Measurements from ENCODE around the gene ATG5. TPM values are rescaled to one million over a fixed set of nuclear protein-coding genes. Genes with fewer than 3 reads are reported as not detected.

The ATG5 gene
- total RNA-seq, 2 experiments from 2014 or later: 18.8 to 31.1 TPM

DNA sequence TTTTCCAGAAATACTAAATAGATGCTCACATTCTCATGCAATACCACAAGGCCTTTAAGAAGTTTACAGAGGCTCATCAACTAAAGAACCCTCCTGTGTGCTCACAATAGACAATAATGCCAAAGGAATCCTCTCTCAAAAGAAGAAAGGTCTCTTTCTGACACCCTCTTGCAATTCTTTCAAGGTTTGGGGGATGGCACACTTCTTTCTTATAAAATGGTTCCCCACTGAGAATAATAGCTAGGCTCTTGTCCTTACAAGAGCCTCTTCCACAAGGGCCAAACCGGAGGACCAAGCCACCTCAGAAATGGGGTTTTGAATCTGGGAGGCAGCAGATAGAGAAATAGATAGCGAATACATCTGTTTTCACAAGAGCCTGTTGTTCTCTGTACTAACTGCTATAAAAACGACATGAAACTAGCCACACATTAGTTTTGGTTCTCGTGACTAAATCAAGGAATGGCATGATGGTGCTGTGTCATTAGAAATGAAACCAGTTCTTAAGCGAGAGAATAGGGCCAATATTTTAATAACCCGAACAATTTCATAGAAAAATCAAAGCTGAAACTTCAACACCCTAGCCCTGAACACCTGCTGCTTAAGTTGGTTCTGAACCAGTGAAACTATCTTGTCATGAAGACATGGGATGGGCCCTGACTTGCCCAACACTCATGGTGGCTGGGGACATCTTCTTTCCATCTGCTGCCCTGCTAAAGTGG lies 158.3 kb downstream of the ATG5 start:
- H3K9me3 ChIP-seq (ENCODE audit: low read length): no peaks in the 10 kb centered on the region
- POLR2A ChIA-PET: interaction anchor here (0.6 to 3.0 kb wide), 9 partner anchors 9 to 1526 kb away, joined by 3 to 18 read pairs (median 3); no protein-coding TSS in a partner anchor
- H3K36me3 ChIP-seq (ENCODE audit: insufficient read depth, low read length): no peaks in the 10 kb centered on the region
- peaks cover 58% of the 10 kb centered on the region for H3K4me1 ChIP-seq (ENCODE audit: insufficient read depth, low read length, poor library complexity, severe bottlenecking)
- H3K4me3 ChIP-seq (ENCODE audit: low read depth, low read length, poor library complexity, severe bottlenecking): peak overlapping the region; percentile 3
- TF ChIP-seq, protein P1, sequence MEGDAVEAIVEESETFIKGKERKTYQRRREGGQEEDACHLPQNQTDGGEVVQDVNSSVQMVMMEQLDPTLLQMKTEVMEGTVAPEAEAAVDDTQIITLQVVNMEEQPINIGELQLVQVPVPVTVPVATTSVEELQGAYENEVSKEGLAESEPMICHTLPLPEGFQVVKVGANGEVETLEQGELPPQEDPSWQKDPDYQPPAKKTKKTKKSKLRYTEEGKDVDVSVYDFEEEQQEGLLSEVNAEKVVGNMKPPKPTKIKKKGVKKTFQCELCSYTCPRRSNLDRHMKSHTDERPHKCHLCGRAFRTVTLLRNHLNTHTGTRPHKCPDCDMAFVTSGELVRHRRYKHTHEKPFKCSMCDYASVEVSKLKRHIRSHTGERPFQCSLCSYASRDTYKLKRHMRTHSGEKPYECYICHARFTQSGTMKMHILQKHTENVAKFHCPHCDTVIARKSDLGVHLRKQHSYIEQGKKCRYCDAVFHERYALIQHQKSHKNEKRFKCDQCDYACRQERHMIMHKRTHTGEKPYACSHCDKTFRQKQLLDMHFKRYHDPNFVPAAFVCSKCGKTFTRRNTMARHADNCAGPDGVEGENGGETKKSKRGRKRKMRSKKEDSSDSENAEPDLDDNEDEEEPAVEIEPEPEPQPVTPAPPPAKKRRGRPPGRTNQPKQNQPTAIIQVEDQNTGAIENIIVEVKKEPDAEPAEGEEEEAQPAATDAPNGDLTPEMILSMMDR (conservative IDR thresholded peaks at IDR 0.05; ENCODE audit: low read length): no peak
- TF ChIP-seq EZH2phosphoT487 (IDR thresholded peaks at IDR 0.05; ENCODE audit: borderline replicate concordance, low read depth, low read length): no peak
- H3K9me2 ChIP-seq (ENCODE audit: insufficient read depth, low read length): no peaks in the 10 kb centered on the region
- H4K20me1 ChIP-seq (ENCODE audit: insufficient read depth, low read length): no peaks in the 10 kb centered on the region
- CTCF ChIA-PET (ENCODE audit: unreplicated experiment): interaction anchor here (0.7 kb wide), 1 partner anchor 74 kb away, joined by 3 read pairs; no protein-coding TSS in a partner anchor
- intact Hi-C loops (cut with micrococcal nuclease; ENCODE audit: unreplicated experiment): loop anchor here (1.0 to 10.0 kb wide), 4 partner anchors 56 to 948 kb away; partner anchors contain the start of gene BEND3
- H2AFZ ChIP-seq (ENCODE audit: low read length): peak overlapping the region; percentile 85
- H3K4me2 ChIP-seq (ENCODE audit: low read length): peak overlapping the region; percentile 55
- H3K79me2 ChIP-seq (ENCODE audit: insufficient read depth, low read depth, low read length): no peaks in the 10 kb centered on the region
- peak overlapping the region; percentile 50 for H3K27ac ChIP-seq (ENCODE audit: low read depth, low read length, poor library complexity, severe bottlenecking)
- BruUV-seq (replicated peaks): no TSS peak
- peak; percentile 11 for DNase-seq (ENCODE audit: low spot score)

DNA sequence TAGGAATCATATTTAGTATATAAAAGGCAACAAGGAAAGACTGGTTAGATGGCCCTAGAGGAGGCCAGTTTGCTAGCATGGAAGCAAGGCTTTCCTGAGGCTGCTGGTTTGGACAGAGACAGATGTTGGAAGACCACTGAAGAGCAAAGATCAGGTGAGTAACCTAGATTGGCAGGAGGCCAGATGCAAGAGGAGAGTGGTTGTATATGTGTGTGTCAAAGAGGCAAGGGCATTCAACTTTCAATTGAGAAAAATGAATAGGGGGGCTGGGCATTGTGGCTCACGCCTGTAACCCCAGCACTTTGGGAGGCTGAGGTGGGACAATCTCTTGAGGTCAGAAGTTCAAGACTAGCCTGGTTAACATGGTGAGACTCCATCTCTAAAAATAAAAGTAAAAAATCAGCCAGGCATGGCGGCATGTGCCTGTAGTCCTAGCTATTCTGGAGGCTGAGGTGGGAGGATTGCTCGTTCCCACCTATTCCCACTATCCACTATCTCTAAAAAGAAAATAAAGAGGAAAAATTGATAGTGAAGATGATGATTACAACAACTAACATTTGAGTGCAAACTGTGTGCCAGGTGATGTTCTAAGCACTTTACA lies 159.6 kb downstream of the ATG5 start:
- Histone ChIP-seq H4K20me1 (ENCODE audit: insufficient read depth, low read length) (no peaks in the 10 kb centered on the region), H3K9me3 (ENCODE audit: low read length) (no peaks in the 10 kb centered on the region), H3K4me1 (ENCODE audit: insufficient read depth, low read length, poor library complexity, severe bottlenecking) (peaks cover 58% of the 10 kb centered on the region), H3K27ac (ENCODE audit: low read depth, low read length, poor library complexity, severe bottlenecking) (no peak overlapping the region), H3K79me2 (ENCODE audit: insufficient read depth, low read depth, low read length) (no peaks in the 10 kb centered on the region), H2AFZ (ENCODE audit: low read length) (no peak overlapping the region; the same call in 1 of the 2 replicates), H3K4me2 (ENCODE audit: low read length) (peak overlapping the region; percentile 55), H3K4me3 (ENCODE audit: low read depth, low read length, poor library complexity, severe bottlenecking) (no peak overlapping the region), H3K36me3 (ENCODE audit: insufficient read depth, low read length) (no peaks in the 10 kb centered on the region), H3K9me2 (ENCODE audit: insufficient read depth, low read length) (no peaks in the 10 kb centered on the region)
- ChIA-PET POLR2A (interaction anchor here (0.7 to 6.2 kb wide), 7 partner anchors 11 to 173 kb away, joined by 3 to 98 read pairs (median 7); partner anchors contain the start of gene PRDM1), CTCF (ENCODE audit: unreplicated experiment) (no interaction called here)
- no peak for DNase-seq (ENCODE audit: low spot score)
- intact Hi-C loops (cut with micrococcal nuclease; ENCODE audit: unreplicated experiment): loop anchor here (10.0 kb wide), 3 partner anchors 291 to 949 kb away; partner anchors contain the start of gene BEND3
- TF ChIP-seq EZH2phosphoT487 (IDR thresholded peaks at IDR 0.05; ENCODE audit: borderline replicate concordance, low read depth, low read length): no peak
- TF ChIP-seq, protein P1 (conservative IDR thresholded peaks at IDR 0.05; ENCODE audit: low read length): no peak
- BruUV-seq (replicated peaks): no TSS peak
